WTC11 (cell line): Measurements from ENCODE around the gene FER.

Experiments
- CREB1 ChIP-seq: sonication (generic); formaldehyde crosslinking; IDR thresholded peaks from 2 replicates; pipeline ENCODE4 v1.8.0; 2023; ENCODE audit warnings: mild to moderate bottlenecking, missing genetic modification reagents
- TF ChIP-seq, protein P1 (sequence below): sonication (generic); formaldehyde crosslinking; IDR thresholded peaks from 2 replicates; pipeline ENCODE4 v1.8.1; 2023; ENCODE audit warnings: mild to moderate bottlenecking, missing genetic modification reagents, moderate library complexity
- TF ChIP-seq, protein P2 (sequence below): fragments of 200-600 bp; IDR thresholded peaks from 2 replicates; pipeline ENCODE4 v1.8.0; 2022; ENCODE audit warnings: antibody characterized with exemption
- TF ChIP-seq, protein P3 (sequence below): sonication (generic); formaldehyde crosslinking; IDR thresholded peaks from 2 replicates; pipeline ENCODE4 v1.8.1; 2023; ENCODE audit warnings: mild to moderate bottlenecking, missing genetic modification reagents
- TF ChIP-seq, protein P4 (sequence below): sonication (generic); formaldehyde crosslinking; IDR thresholded peaks from 2 replicates; pipeline ENCODE4 v1.8.0; 2022; ENCODE audit warnings: mild to moderate bottlenecking, missing genetic modification reagents

DNA sequence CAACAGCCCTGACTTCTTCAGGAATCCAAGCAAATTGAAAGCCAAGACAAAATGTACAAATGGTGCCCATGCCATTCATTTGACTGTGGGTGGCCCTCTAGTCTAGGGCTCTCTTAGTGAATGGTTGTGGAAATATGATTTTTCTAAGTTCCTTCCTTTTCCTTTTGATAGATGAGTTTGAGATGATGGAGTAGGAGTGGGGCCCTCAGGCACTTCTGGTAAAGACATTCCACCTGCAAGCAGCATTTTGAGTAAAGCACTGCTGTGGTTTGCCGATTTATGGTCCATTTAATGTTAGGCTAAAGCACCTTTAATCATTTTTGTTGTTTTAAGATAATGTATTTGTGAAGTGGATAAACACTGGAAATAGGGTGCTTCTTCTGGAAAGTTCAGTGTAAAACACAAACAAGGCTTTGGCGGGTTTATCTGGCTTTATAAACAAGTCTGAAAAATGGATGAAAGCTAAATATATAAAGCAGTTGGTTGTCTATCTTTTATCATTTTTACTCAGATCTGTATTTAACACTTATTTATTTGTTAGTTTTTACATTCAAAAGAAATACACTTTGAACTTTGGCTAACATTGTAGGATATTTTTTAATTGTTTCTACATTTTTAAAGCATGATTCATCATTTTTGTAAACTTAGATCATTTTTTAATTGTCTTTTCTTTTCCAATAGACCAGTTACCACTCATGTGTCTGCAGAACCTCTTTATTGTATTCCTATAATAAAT, 448.6 kb downstream of the FER start:
- TF ChIP-seq, protein P1, sequence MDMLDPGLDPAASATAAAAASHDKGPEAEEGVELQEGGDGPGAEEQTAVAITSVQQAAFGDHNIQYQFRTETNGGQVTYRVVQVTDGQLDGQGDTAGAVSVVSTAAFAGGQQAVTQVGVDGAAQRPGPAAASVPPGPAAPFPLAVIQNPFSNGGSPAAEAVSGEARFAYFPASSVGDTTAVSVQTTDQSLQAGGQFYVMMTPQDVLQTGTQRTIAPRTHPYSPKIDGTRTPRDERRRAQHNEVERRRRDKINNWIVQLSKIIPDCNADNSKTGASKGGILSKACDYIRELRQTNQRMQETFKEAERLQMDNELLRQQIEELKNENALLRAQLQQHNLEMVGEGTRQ (CRISPR knock-in tag): no peak
- TF ChIP-seq CREB1 (CRISPR knock-in tag): no peak
- TF ChIP-seq, protein P2, sequence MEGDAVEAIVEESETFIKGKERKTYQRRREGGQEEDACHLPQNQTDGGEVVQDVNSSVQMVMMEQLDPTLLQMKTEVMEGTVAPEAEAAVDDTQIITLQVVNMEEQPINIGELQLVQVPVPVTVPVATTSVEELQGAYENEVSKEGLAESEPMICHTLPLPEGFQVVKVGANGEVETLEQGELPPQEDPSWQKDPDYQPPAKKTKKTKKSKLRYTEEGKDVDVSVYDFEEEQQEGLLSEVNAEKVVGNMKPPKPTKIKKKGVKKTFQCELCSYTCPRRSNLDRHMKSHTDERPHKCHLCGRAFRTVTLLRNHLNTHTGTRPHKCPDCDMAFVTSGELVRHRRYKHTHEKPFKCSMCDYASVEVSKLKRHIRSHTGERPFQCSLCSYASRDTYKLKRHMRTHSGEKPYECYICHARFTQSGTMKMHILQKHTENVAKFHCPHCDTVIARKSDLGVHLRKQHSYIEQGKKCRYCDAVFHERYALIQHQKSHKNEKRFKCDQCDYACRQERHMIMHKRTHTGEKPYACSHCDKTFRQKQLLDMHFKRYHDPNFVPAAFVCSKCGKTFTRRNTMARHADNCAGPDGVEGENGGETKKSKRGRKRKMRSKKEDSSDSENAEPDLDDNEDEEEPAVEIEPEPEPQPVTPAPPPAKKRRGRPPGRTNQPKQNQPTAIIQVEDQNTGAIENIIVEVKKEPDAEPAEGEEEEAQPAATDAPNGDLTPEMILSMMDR: no peak
- TF ChIP-seq, protein P3, sequence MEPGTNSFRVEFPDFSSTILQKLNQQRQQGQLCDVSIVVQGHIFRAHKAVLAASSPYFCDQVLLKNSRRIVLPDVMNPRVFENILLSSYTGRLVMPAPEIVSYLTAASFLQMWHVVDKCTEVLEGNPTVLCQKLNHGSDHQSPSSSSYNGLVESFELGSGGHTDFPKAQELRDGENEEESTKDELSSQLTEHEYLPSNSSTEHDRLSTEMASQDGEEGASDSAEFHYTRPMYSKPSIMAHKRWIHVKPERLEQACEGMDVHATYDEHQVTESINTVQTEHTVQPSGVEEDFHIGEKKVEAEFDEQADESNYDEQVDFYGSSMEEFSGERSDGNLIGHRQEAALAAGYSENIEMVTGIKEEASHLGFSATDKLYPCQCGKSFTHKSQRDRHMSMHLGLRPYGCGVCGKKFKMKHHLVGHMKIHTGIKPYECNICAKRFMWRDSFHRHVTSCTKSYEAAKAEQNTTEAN: no peak
- TF ChIP-seq, protein P4, sequence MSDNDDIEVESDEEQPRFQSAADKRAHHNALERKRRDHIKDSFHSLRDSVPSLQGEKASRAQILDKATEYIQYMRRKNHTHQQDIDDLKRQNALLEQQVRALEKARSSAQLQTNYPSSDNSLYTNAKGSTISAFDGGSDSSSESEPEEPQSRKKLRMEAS (CRISPR knock-in tag): no peak
